Cardiac muscle cell (in vitro differentiated cells and primary cell): ENCODE data around the gene PPFIBP2. TPM values are rescaled to one million over a fixed set of nuclear protein-coding genes. Genes with fewer than 3 reads are reported as not detected.
A peak's percentile ranks its signal among the peaks of the same experiment; 100 is the strongest.

Source experiments
- DNase-seq, 2 donors: peaks; one replicate each; pipeline versions ENCODE4 v3.0.0 to v3.0.0-alpha.2; 2010 to 2017; ENCODE audit warnings: low read depth in 1 of 2, low spot score in 1 of 2
- H3K27ac ChIP-seq: fragments of 200-600 bp; sonication (generic); 2 replicates; pipeline ENCODE4 v1.5.1; 2016
- H3K27me3 ChIP-seq: fragments of 200-600 bp; sonication (generic); 2 replicates; pipeline ENCODE4 v1.6.0; 2016; ENCODE audit warnings: control low read depth
- H3K36me3 ChIP-seq: fragments of 200-600 bp; sonication (generic); 2 replicates; pipeline ENCODE4 v1.5.1; 2016; ENCODE audit warnings: control low read depth
- H3K4me1 ChIP-seq: fragments of 200-600 bp; sonication (generic); 2 replicates; pipeline ENCODE4 v1.8.1; 2017; ENCODE audit warnings: low read depth, mild to moderate bottlenecking, mixed run types
- H3K4me3 ChIP-seq: fragments of 200-600 bp; sonication (generic); 2 replicates; pipeline ENCODE4 v1.5.1; 2016; ENCODE audit warnings: mild to moderate bottlenecking
- H3K9me3 ChIP-seq: fragments of 200-600 bp; sonication (generic); 2 replicates; pipeline ENCODE4 v1.5.1; 2017; ENCODE audit warnings: low read depth, mild to moderate bottlenecking, control low read depth
- CTCF ChIP-seq: IDR thresholded peaks from 2 replicates; pipeline ENCODE4 v1.5.1; 2012; ENCODE audit warnings: low read depth, mild to moderate bottlenecking, low read length
- polyA plus RNA-seq: library from polyadenylated mRNA; unstranded; fragments of >200 nt; fragmentation: Nextera tagmentation; extraction: Ambion mirVana; gene quantifications from 2 replicates; pipeline ENCODE4 v1.2.1, GENCODE V29; 2016
- total RNA-seq: library from RNA; depleted of rRNA; stranded (reverse); fragments of >200 nt; gene quantifications from 2 replicates; pipeline ENCODE4 v1.2.3, GENCODE V29; 2016

PPFIBP2 gene
- total and polyA plus RNA-seq, 2 experiments from 2014 or later, result 8.0 to 13.2 TPM

GRCh38 chr11:7683571-7683970, 169.8 kb downstream of the PPFIBP2 start:
- no peaks in the 10 kb centered on the region for H3K27me3 ChIP-seq
- H3K4me3 ChIP-seq, result no peak overlapping the region
- H3K36me3 ChIP-seq, result no peaks in the 10 kb centered on the region
- TF ChIP-seq CTCF, result no peak
- no peak for DNase-seq
- H3K9me3 ChIP-seq, result no peaks in the 10 kb centered on the region
- no peaks in the 10 kb centered on the region for H3K4me1 ChIP-seq
- H3K27ac ChIP-seq, result no peak overlapping the region

GRCh38 chr11:7686761-7687160, 173.0 kb downstream of the PPFIBP2 start:
- TF ChIP-seq CTCF, result no peak
- no peak for DNase-seq
- no peaks in the 10 kb centered on the region for H3K9me3 ChIP-seq
- no peak overlapping the region for H3K4me3 ChIP-seq
- H3K27me3 ChIP-seq, result no peaks in the 10 kb centered on the region
- H3K27ac ChIP-seq, result no peak overlapping the region
- no peaks in the 10 kb centered on the region for H3K36me3 ChIP-seq
- no peaks in the 10 kb centered on the region for H3K4me1 ChIP-seq

GRCh38 chr11:7687386-7687785, 173.6 kb downstream of the PPFIBP2 start:
- no peak for TF ChIP-seq CTCF
- H3K4me1 ChIP-seq, result no peaks in the 10 kb centered on the region
- H3K9me3 ChIP-seq, result no peaks in the 10 kb centered on the region
- no peaks in the 10 kb centered on the region for H3K27me3 ChIP-seq
- no peak overlapping the region for H3K4me3 ChIP-seq
- no peaks in the 10 kb centered on the region for H3K36me3 ChIP-seq
- H3K27ac ChIP-seq, result no peak overlapping the region
- DNase-seq, result no peak

- Histone ChIP-seq H3K9me3 (no peaks in the 10 kb centered on the region), H3K27ac (no peak overlapping the region), H3K36me3 (no peaks in the 10 kb centered on the region), H3K4me3 (no peak overlapping the region), H3K4me1 (no peaks in the 10 kb centered on the region), H3K27me3 (no peaks in the 10 kb centered on the region)
- DNase-seq, result peak; percentile 54 to 55
- peak; percentile 92 for TF ChIP-seq CTCF
These were observed 174.5 kb downstream of the PPFIBP2 start for GRCh38 chr11:7688238-7688826.

- Histone ChIP-seq H3K4me1 (no peaks in the 10 kb centered on the region), H3K9me3 (no peaks in the 10 kb centered on the region), H3K4me3 (no peak overlapping the region), H3K27me3 (no peaks in the 10 kb centered on the region), H3K27ac (no peak overlapping the region), H3K36me3 (no peaks in the 10 kb centered on the region)
- DNase-seq, result no peak
- no peak for TF ChIP-seq CTCF
These were observed 175.4 kb downstream of the PPFIBP2 start for GRCh38 chr11:7689239-7689638.

GRCh38 chr11:7690648-7691047, 176.8 kb downstream of the PPFIBP2 start:
- Histone ChIP-seq H3K27me3 (no peaks in the 10 kb centered on the region), H3K4me1 (no peaks in the 10 kb centered on the region), H3K9me3 (no peaks in the 10 kb centered on the region), H3K27ac (no peak overlapping the region), H3K36me3 (no peaks in the 10 kb centered on the region), H3K4me3 (no peak overlapping the region)
- DNase-seq, result peak in 1 of 2 donors; percentile 23
- TF ChIP-seq CTCF, result no peak
